SK-N-SH (cell line): ENCODE data around the gene PLEKHM2. TPM values are rescaled to one million over a fixed set of nuclear protein-coding genes. Genes with fewer than 3 reads are reported as not detected.

Source experiments
- CTCF ChIA-PET: fragments of 300-600, 350-600 bp; formaldehyde crosslinking; extraction: SDS; loops from one replicate; lab custom pipeline; 2021; lab: Yijun Ruan, JAX
- POLR2A ChIA-PET: fragments of 350-600 bp; sonication (Branson Sonifier 250); formaldehyde crosslinking; extraction: SDS; loops from one replicate; lab custom pipeline; 2020; ENCODE audit warnings: antibody characterized with exemption, inconsistent platforms; lab: Yijun Ruan, JAX
- DNase-seq: peaks from one replicate; pipeline ENCODE4 v3.0.0; 2012
- H2AFZ ChIP-seq: fragments of 200-600 bp; sonication (generic); 2 replicates; pipeline ENCODE4 v1.8.1; 2016; ENCODE audit warnings: antibody characterized with exemption, mild to moderate bottlenecking, low read depth
- H3F3A ChIP-seq: fragments of 200-600 bp; sonication (generic); replicated peaks from 2 replicates; pipeline ENCODE3; 2016; ENCODE audit warnings: antibody characterized with exemption, mild to moderate bottlenecking; ENCODE audit not compliant: insufficient read depth
- H3K27ac ChIP-seq, 2 experiments: fragments of 200-500 bp in 1 of 2; fragments of 200-600 bp in 1 of 2; sonication (Bioruptor generic) in 1 of 2; sonication (generic), shearing (Covaris generic) in 1 of 2; 2 replicates each; pipeline versions ENCODE4 v1.5.1 to v1.6.1; 2014 to 2016; ENCODE audit warnings: low read depth in 2 of 2, inconsistent platforms in 1 of 2, low read length in 1 of 2, mild to moderate bottlenecking in 1 of 2, mixed read lengths in 1 of 2
- H3K27me3 ChIP-seq: fragments of 200-600 bp; sonication (generic), shearing (Covaris generic); 2 replicates; pipeline ENCODE4 v1.6.1; 2016; ENCODE audit warnings: mixed run types; ENCODE audit not compliant: insufficient read depth
- H3K36me3 ChIP-seq, 2 experiments: fragments of 200-500 bp in 1 of 2; fragments of 200-600 bp in 1 of 2; sonication (Bioruptor generic) in 1 of 2; sonication (generic) in 1 of 2; replicated peaks in 1 of 2; 2 replicates each; pipeline versions ENCODE3 to v1.5.1; 2014 to 2016; ENCODE audit warnings: low read length in 1 of 2, mild to moderate bottlenecking in 1 of 2; ENCODE audit not compliant: insufficient read depth in 2 of 2, control insufficient read depth in 1 of 2
- H3K4me1 ChIP-seq, 2 experiments: fragments of 200-500 bp in 1 of 2; fragments of 200-600 bp in 1 of 2; sonication (Bioruptor generic) in 1 of 2; sonication (generic), shearing (Covaris generic) in 1 of 2; 2 replicates each; pipeline versions ENCODE4 v1.5.1 to v1.6.1; 2014 to 2016; ENCODE audit warnings: low read depth in 1 of 2, low read length in 1 of 2, mixed run types in 1 of 2; ENCODE audit not compliant: insufficient read depth in 2 of 2, control insufficient read depth in 1 of 2
- H3K4me2 ChIP-seq: fragments of 200-600 bp; sonication (generic), shearing (Covaris generic); 2 replicates; pipeline ENCODE4 v1.6.1; 2017; ENCODE audit warnings: mixed run types
- H3K4me3 ChIP-seq, 2 experiments: fragments of 200-500 bp in 1 of 2; fragments of 200-600 bp in 1 of 2; sonication (Bioruptor generic) in 1 of 2; sonication (generic), shearing (Covaris generic) in 1 of 2; 2 replicates each; pipeline versions ENCODE4 v1.5.1 to v1.8.1; 2014 to 2016; ENCODE audit warnings: low read depth in 2 of 2, inconsistent platforms in 1 of 2, low read length in 1 of 2, mild to moderate bottlenecking in 1 of 2, mixed read lengths in 1 of 2, moderate library complexity in 1 of 2
- H3K79me2 ChIP-seq: fragments of 200-600 bp; sonication (generic); 2 replicates; pipeline ENCODE4 v1.8.1; 2017; ENCODE audit warnings: mild to moderate bottlenecking; ENCODE audit not compliant: insufficient read depth
- H3K9ac ChIP-seq: fragments of 200-600 bp; sonication (generic); 2 replicates; pipeline ENCODE4 v1.6.1; 2017; ENCODE audit warnings: mixed run types
- H3K9me2 ChIP-seq: fragments of 200-600 bp; sonication (generic); 2 replicates; pipeline ENCODE4 v1.6.1; 2017; ENCODE audit warnings: mixed run types
- H3K9me3 ChIP-seq: fragments of 200-600 bp; sonication (generic); 2 replicates; pipeline ENCODE4 v1.6.1; 2017; ENCODE audit warnings: mixed run types, mild to moderate bottlenecking, moderate library complexity
- H4K20me1 ChIP-seq: fragments of 200-600 bp; sonication (generic); 2 replicates; pipeline ENCODE4 v1.6.1; 2017; ENCODE audit warnings: mild to moderate bottlenecking, mixed run types; ENCODE audit not compliant: insufficient read depth
- CHD2 ChIP-seq: fragments of 150-350 bp; IDR thresholded peaks from 2 replicates; pipeline ENCODE4 v1.6.1; 2018; ENCODE audit warnings: low read length; ENCODE audit not compliant: partially characterized antibody
- CTCF ChIP-seq: fragments of 200-600 bp; sonication (generic); IDR thresholded peaks from 2 replicates; pipeline ENCODE4 v1.6.1; 2017; ENCODE audit warnings: antibody characterized with exemption, mild to moderate bottlenecking, moderate library complexity
- ELF1 ChIP-seq: IDR thresholded peaks from 2 replicates; pipeline ENCODE4 v1.4.0; 2012
- EP300 ChIP-seq, 2 experiments: IDR thresholded peaks; 2 replicates each; pipeline versions ENCODE4 v1.4.0 to v1.6.1; 2012; ENCODE audit warnings: borderline replicate concordance in 1 of 2, low read depth in 1 of 2, low read length in 1 of 2
- FOSL2 ChIP-seq: IDR thresholded peaks from 2 replicates; pipeline ENCODE4 v1.4.0; 2012; ENCODE audit warnings: low read depth, mild to moderate bottlenecking, moderate library complexity, borderline replicate concordance
- FOXJ3 ChIP-seq: sonication (generic); formaldehyde crosslinking; IDR thresholded peaks from 2 replicates; pipeline ENCODE4 v1.5.1; 2020; ENCODE audit warnings: mild to moderate bottlenecking, missing genetic modification reagents
- GATA2 ChIP-seq: sonication (generic); formaldehyde crosslinking; IDR thresholded peaks from 2 replicates; pipeline ENCODE4 v1.5.0; 2020; ENCODE audit warnings: mild to moderate bottlenecking, missing genetic modification reagents
- JUND ChIP-seq: IDR thresholded peaks from 2 replicates; pipeline ENCODE4 v1.4.0; 2012
- MXI1 ChIP-seq: IDR thresholded peaks from 2 replicates; pipeline ENCODE4 v1.6.1; 2012; ENCODE audit warnings: mild to moderate bottlenecking, low read depth, low read length, improper control_type of control experiment
- NFIC ChIP-seq: IDR thresholded peaks from 2 replicates; pipeline ENCODE4 v1.4.0; 2012; ENCODE audit warnings: borderline replicate concordance
- RCOR1 ChIP-seq: fragments of 150-350 bp; IDR thresholded peaks from 2 replicates; pipeline ENCODE4 v1.6.1; 2017; ENCODE audit warnings: antibody characterized with exemption, low read length
- REST ChIP-seq: IDR thresholded peaks from 2 replicates; pipeline ENCODE4 v1.6.1; 2012; ENCODE audit warnings: mild to moderate bottlenecking, low read depth, low read length, moderate library complexity
- RXRA ChIP-seq: IDR thresholded peaks from 2 replicates; pipeline ENCODE4 v1.4.0; 2012; ENCODE audit warnings: low read depth, mild to moderate bottlenecking, borderline replicate concordance
- SMC3 ChIP-seq: IDR thresholded peaks from 2 replicates; pipeline ENCODE4 v1.6.1; 2012; ENCODE audit warnings: low read depth, low read length, improper control_type of control experiment
- TAF1 ChIP-seq: IDR thresholded peaks from 2 replicates; pipeline ENCODE4 v1.6.1; 2012; ENCODE audit warnings: low read depth, mild to moderate bottlenecking, low read length, moderate library complexity, borderline replicate concordance
- USF2 ChIP-seq: fragments of 150-350 bp; IDR thresholded peaks from 2 replicates; pipeline ENCODE4 v1.6.1; 2017; ENCODE audit warnings: antibody characterized with exemption, low read length, low read depth, borderline replicate concordance
- YY1 ChIP-seq: IDR thresholded peaks from 2 replicates; pipeline ENCODE4 v1.4.0; 2012; ENCODE audit warnings: low read depth, mild to moderate bottlenecking
- ZBTB33 ChIP-seq: IDR thresholded peaks from 2 replicates; pipeline ENCODE4 v1.4.0; 2012; ENCODE audit warnings: low read depth, borderline replicate concordance
- WGBS: methylation state at CpG from one replicate; pipeline ENCODE4 v1.1.6; 2017; ENCODE audit warnings: low lambda C conversion rate; 5-methylcytosine and 5-hydroxymethylcytosine counted together
- polyA plus RNA-seq, 3 experiments: library from polyadenylated mRNA; depleted of rRNA; stranded (reverse); fragments of >200 nt; gene quantifications; 2 replicates each; pipeline ENCODE4 v1.2.3, GENCODE V29; 2012

Gene PLEKHM2
- polyA plus RNA-seq, 1 of the 3 experiments (the other 2 are of a cell fraction), result 38.9 TPM

- peaks cover 0 to 81% of the 10 kb centered on the region in 2 experiments for H3K36me3 ChIP-seq
- ChIA-PET CTCF (no interaction called here), POLR2A (no interaction called here)
These were observed 45.0 kb downstream of the PLEKHM2 start for GRCh38 chr1:15728937-15729657.

GRCh38 chr1:15730423-15730822 is 46.3 kb downstream of the PLEKHM2 start:
- H3K4me2 ChIP-seq, result no peak overlapping the region
- H3K36me3 ChIP-seq, result peaks cover 0 to 82% of the 10 kb centered on the region in 2 experiments
- no peaks in the 10 kb centered on the region for H3K9me3 ChIP-seq
- H3K79me2 ChIP-seq, result no peaks in the 10 kb centered on the region
- WGBS, result 100% methylated on average over 6 of the region's 16 CpGs
- CTCF ChIA-PET, result no interaction called here
- H3K27me3 ChIP-seq, result no peaks in the 10 kb centered on the region
- no peaks in the 10 kb centered on the region for H4K20me1 ChIP-seq
- DNase-seq, result no peak
- no peaks in the 10 kb centered on the region for H3K9me2 ChIP-seq
- POLR2A ChIA-PET, result no interaction called here
- H3K9ac ChIP-seq, result no peak overlapping the region
- no peak overlapping the region for H2AFZ ChIP-seq
- H3F3A ChIP-seq, result no peaks in the 10 kb centered on the region
- H3K4me1 ChIP-seq, result peaks cover 0 to 7% of the 10 kb centered on the region in 2 experiments; a peak in 1 of 4 replicates
- no peak overlapping the region for H3K27ac ChIP-seq
- no peak overlapping the region for H3K4me3 ChIP-seq
- TF ChIP-seq YY1, result no peak
- TF ChIP-seq EP300 (IDR thresholded peaks at IDR 0.05; ENCODE audit: borderline replicate concordance in 1 of 2, low read depth in 1 of 2, low read length in 1 of 2), result no peak
- TF ChIP-seq JUND, result no peak
- no peak for TF ChIP-seq REST
- no peak for TF ChIP-seq NFIC
- TF ChIP-seq ZBTB33, result no peak
- TF ChIP-seq TAF1, result no peak

More at GRCh38 chr1:15728937-15729657, 45.0 kb downstream of the PLEKHM2 start:
- Histone ChIP-seq H3K9ac (no peak overlapping the region), H3K27me3 (no peaks in the 10 kb centered on the region), H3K9me3 (no peaks in the 10 kb centered on the region), H3K9me2 (no peaks in the 10 kb centered on the region), H2AFZ (no peak overlapping the region), H3K27ac (no peak overlapping the region), H3K4me1 (no peaks in the 10 kb centered on the region), H4K20me1 (no peaks in the 10 kb centered on the region), H3K4me3 (no peak overlapping the region), H3F3A (no peaks in the 10 kb centered on the region), H3K79me2 (no peaks in the 10 kb centered on the region), H3K4me2 (no peak overlapping the region)
- DNase-seq, result no peak
- WGBS, result 90% methylated on average over 11 of the region's 22 CpGs
- TF ChIP-seq RCOR1, result no peak
- no peak for TF ChIP-seq USF2
- no peak for TF ChIP-seq FOXJ3 (CRISPR knock-in tag)
- TF ChIP-seq TAF1, result no peak
- no peak for TF ChIP-seq EP300 (IDR thresholded peaks at IDR 0.05; ENCODE audit: borderline replicate concordance in 1 of 2, low read depth in 1 of 2, low read length in 1 of 2)
- TF ChIP-seq FOSL2, result no peak
- no peak for TF ChIP-seq CTCF
- no peak for TF ChIP-seq CHD2
- TF ChIP-seq YY1, result no peak
- no peak for TF ChIP-seq ELF1
- no peak for TF ChIP-seq SMC3
- TF ChIP-seq MXI1, result no peak
- no peak for TF ChIP-seq RXRA
- TF ChIP-seq GATA2, result no peak
